AG09309 (cell line): ENCODE measurements around the gene DUSP11.

Source experiments
- DNase-seq: peaks from one replicate; pipeline ENCODE4 v3.0.0-alpha.2; 2010; ENCODE audit warnings: low read depth
- H3K4me3 ChIP-seq: 2 replicates; pipeline ENCODE4 v1.5.1; 2011; ENCODE audit warnings: mild to moderate bottlenecking, low read depth, low read length, moderate library complexity; ENCODE audit not compliant: control insufficient read depth
- CTCF ChIP-seq: IDR thresholded peaks from 2 replicates; pipeline ENCODE4 v1.5.1; 2011; ENCODE audit warnings: mild to moderate bottlenecking, low read depth, low read length, inconsistent platforms; ENCODE audit not compliant: insufficient read depth, control insufficient read depth; ENCODE audit errors: missing control alignments

DUSP11 gene

GRCh38 chr2:73779467-73780236, at the start of gene DUSP11:
Gene DUSP11, minus strand, starts transcription at chr2:73780103. Its CDS starts 129 bp downstream, at chr2:73779974.
- peak within 1 kb of the TSS; percentile 71 for H3K4me3 ChIP-seq
- peak; percentile 97 for TF ChIP-seq CTCF
- peak; percentile 70 for DNase-seq

GRCh38 chr2:73828818-73829570, 49.1 kb upstream of the DUSP11 start, which contains the start of gene STAMBP:
Gene STAMBP, plus strand, starts transcription at chr2:73828961. Its CDS starts 1,896 bp downstream, at chr2:73830857.
- peak; percentile 71 for DNase-seq
- H3K4me3 ChIP-seq, result peak within 1 kb of the TSS; percentile 66

GRCh38 chr2:73828389-73828817, 48.5 kb upstream of the DUSP11 start:
- DNase-seq, result no peak
- H3K4me3 ChIP-seq, result peak overlapping the region; percentile 66
- no peak for TF ChIP-seq CTCF

More at GRCh38 chr2:73828818-73829570, 49.1 kb upstream of the DUSP11 start, which contains the start of gene STAMBP:
- no peak for TF ChIP-seq CTCF

GRCh38 chr2:73827660-73828388, 47.9 kb upstream of the DUSP11 start:
- DNase-seq, result no peak
- peak overlapping the region; percentile 66 for H3K4me3 ChIP-seq
- TF ChIP-seq CTCF, result no peak

GRCh38 chr2:73827018-73827417, 47.1 kb upstream of the DUSP11 start:
- DNase-seq, result no peak
- TF ChIP-seq CTCF, result peak; percentile 45
- H3K4me3 ChIP-seq, result no peak overlapping the region

- no peak for TF ChIP-seq CTCF
- H3K4me3 ChIP-seq, result no peak overlapping the region
- no peak for DNase-seq
Observed at GRCh38 chr2:73825408-73825807, 45.5 kb upstream of the DUSP11 start.
